Activated naive CD8-positive, alpha-beta T cell treated with anti-CD3 and anti-CD28 coated beads, Interleukin-2, amount 50 U/mL, for 16 hours (primary cell): ENCODE data around the gene PTPRG.

Experiments
- DNase-seq: peaks from one replicate; pipeline ENCODE4 v3.0.0-alpha.2; 2020; ENCODE audit warnings: low read depth, low spot score

PTPRG gene

DNA sequence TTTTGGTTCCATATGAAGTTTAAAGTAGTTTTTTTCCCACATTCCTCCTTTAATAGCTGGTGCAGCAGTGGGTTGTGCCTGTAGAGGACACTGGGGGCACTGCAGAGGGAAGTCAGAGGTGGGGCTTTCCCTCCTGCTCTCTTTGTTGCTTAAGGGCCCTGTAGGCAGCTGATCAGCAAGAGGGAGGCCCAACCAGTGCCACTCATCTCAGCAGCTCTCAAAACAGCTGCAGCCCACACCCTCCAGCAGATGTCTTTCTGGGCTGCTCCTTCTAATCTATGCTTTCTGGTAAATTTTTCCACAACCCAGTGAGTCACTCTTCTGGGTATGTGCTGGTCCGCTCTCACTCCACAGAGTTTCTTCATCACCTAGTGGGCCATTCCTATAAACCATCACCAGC, 548.2 kb downstream of the PTPRG start:
- DNase-seq: no peak

DNA sequence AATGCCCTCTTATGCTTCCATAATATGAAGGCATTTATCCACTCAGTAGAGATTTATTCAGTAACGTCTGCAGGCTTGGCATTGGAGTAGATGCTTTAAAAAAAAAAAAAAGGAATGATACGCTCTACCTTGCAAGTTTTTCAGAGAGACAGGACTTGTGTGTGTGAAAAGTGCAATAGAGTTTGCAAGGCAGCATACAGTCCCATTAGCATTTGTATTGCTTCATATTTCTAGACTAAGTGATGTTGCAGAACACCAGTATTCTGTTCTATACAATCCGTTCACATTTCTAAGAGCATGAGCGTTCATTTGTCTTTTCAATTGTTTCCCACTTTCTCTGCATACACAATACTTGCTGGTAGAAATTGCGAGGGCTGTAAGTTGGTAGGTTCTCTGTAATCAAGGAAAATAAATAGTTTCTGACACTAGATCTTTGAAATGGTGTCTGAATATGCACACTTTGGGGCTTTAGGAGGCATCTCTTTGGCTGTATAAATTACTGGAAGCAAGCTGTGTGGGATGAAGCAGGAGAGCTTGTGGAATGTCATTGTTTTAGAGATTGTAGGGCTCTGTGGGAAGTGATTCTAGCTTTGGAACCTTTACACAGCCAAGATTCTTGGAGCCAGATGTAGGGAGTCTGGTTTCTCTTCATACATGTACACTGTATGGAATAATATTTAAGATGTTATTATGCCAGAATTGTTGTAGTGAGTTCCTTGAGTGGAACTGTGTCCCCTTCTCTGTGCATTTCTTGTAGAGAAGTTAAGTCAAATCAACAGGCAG, 549.3 kb downstream of the PTPRG start:
- DNase-seq: no peak

DNA sequence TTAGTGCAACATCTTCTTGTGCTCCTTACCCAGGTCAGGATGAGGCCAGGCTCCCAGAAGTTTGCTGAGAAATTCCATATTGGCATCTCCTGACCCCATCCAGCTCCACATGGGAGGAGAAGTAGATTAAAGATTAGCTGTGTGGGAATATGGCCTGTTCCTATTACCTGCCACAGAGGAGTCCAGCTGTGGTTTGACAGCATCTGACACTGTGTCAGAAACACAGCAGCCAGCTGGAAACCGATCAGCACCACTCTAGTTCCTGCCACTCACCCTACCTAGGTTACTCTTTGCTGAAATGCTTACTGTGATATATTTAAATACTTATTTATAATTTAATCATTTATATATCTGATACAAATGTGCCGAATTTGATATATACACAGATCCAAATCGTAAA, 551.7 kb downstream of the PTPRG start:
- DNase-seq: no peak

DNA sequence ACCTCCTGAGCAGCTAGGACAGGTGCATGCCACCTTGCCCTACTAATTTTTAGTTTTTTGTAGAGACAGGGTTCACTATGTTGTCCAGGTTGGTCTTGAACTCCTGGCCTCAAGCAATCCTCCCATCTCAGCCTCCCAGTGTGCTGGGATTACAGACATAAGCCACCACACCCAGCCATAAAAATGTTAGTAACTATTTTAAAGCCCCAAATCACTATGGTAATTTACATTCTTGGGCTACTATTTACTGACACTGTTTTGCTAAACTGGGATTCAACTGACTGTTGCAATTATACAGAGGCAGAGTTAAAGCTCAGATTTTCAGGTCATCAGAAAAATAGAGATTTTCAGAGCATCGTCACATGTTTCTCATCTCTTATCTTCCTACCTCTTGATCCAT, 553.4 kb downstream of the PTPRG start:
- no peak for DNase-seq

DNA sequence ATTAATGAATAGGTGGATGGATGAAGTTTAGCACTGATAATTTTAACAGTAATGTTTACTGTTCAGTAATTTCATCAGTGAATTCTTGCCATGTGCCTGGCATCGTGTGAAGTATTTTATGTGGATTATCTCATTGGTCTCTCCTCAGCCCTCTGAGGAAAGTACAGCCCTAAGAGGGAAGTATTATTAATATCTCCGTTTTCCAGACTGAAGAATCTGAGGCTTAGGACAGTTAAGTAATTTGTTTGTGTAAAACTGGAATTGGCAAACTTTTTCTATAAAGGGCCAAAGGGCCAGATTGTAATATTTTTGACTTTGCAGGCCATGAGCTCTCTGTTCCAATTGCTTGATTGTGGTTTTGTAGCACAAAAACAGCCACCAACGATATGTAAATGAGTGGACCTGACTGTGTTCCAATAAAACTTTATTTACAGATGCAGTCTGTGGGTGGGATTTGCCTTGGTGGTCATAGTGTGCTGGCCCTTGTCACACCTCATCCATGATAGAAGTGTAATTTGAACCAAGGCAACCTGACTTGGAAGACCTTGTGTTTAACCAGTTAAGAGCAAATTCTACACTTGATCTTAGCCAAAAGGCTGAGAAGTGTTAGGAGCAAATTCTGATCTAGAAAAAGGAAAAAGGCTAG, 556.7 kb downstream of the PTPRG start:
- DNase-seq: no peak

DNA sequence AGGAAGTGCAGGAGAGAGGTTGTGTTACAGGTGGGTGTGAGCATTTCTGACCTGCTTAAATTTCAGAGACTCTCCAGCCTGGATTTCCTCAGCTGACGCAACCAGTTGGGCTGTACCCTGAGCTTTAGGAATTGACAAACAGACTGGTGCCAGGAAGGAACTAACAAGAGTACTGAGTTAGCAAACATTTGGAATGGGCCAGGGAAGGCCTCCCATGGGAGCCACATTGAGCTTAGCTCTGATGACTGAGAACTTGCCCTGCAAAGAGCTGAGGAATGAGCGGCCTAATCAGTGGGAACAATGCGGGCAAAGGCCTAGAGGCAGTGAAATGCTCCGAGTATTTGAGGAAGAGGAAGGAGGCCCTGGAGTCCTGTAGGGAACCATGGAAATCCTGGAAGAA, 557.8 kb downstream of the PTPRG start:
- no peak for DNase-seq

DNA sequence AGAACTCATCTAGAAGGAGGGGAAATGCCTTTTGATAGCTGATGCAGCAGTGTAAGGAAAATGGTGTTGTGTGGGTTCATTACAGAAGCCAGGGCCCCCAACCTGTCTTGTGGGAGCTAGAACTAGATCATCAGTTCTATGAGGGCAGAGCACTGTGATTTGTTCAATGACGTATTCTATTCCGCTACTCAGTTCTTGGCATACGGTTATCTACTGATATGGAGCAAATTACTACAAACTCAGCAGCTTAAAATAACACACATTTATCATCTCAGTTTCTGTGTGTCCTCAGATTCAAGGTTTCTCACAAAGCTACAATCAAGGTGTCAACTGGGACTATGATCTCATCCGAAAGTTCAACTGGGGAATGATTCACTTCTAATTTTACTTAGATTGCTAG, 561.4 kb downstream of the PTPRG start:
- DNase-seq: no peak

DNA sequence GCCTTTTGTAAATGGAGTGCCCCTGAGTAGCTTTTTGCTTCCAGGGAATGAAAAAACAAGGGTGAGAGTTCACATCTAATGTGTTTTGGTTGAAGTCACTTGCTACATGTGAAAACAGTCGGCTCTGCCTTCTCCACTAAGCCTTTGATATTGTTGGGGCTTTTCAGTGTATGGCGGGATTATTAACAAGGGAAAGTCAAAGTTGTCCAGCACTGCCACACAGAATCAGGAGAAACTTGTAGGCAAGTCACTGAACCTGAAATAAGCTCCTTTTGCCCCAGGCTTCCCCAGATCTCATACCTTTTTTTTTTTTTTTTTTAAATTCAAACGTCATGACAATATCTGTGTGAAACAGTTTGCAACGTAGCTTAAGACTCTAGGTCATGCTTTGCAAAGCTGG, 564.0 kb downstream of the PTPRG start:
- DNase-seq: no peak

DNA sequence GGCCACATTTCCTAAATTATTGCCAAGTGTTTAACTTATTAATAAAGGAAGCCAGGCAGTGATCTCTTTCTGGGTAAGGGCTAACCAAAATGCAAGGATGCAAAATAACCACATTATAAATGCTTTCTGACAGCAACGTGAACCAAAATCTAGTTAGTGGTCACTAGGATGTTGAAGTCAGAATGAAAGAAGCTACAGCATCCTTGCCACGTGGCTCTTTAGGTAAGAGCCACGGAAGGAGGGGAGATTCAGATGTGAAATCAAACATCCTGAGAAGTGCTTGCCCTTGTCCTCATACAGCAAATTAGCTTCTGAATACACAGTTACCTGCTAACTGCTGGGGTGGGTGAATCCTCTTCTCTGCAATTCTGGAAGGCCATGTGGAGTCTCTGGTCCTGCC, 565.7 kb downstream of the PTPRG start:
- no peak for DNase-seq

DNA sequence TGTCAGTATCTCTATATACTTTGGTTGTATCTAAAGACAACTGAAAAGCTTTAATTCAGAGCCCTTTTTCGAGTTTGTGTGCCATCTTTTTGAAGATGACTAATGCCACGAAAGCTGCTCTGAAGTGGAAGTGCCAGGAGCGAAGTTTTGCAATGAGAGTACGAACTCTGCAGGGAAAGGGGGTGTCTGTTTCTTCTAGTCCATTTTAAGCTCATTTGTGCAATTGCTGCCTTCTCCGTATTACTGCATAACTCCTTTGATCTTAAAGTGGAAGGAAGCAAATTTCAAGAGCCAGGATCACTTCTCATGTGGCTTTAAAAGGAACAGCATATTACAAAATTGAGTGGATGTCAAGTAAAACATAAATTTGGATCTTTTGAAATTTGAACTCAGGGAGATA, 566.7 kb downstream of the PTPRG start:
- DNase-seq: no peak

DNA sequence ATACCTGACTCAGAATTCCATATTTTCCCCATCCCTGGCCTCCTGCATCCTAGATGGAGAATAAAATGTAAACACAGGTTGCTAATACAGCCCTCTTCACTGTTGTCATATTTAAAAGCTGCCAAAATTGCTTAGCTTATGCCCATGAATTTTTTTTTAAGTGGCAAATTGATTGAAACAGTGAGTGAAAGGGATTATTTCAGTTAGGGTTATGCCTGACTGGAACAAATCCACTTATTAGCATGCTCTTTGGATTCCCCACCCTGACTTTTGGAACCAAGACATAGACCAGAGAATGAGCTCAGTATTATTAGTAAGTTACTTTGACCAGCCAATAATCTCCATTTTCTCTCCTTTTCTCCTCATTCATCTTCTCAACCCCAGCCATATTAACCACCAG, 567.3 kb downstream of the PTPRG start:
- DNase-seq: no peak

DNA sequence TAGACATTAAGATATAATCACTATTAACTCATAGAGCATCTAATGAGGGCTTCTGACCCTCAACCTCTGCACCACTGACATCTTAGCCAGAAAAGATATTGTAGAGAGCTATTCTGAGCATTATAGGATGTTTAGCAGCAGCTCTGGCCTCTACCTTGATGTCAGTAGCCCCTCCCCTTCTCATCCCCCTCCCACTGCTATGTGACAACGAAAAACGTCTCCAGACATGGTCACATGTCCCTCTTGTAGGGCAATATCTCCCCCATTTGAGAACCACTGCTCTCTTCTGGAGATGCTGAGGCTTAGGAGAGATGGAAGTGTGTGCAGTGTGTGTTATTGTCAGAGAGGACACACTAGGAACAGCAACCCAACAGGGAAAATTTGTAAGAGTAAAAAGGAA, 569.7 kb downstream of the PTPRG start:
- no peak for DNase-seq

DNA sequence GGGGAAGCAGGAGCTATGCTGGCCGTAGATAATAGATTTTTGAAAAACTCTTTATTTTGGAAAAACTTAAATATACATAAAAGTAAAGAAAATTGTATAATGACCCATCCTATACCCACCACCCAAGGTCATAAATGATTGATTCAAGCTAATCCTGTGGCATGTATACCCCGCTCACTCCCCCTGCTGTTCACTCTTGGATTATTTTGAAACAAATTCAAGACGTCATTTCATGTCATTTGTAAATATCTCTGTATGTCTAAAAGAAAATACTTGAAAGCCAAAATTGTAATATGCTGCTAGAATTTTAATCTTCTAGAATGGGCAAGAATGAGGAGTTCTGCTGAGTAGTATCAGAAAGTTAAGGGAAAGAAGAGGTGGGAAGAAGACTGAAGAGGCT, 570.2 kb downstream of the PTPRG start:
- DNase-seq: no peak

DNA sequence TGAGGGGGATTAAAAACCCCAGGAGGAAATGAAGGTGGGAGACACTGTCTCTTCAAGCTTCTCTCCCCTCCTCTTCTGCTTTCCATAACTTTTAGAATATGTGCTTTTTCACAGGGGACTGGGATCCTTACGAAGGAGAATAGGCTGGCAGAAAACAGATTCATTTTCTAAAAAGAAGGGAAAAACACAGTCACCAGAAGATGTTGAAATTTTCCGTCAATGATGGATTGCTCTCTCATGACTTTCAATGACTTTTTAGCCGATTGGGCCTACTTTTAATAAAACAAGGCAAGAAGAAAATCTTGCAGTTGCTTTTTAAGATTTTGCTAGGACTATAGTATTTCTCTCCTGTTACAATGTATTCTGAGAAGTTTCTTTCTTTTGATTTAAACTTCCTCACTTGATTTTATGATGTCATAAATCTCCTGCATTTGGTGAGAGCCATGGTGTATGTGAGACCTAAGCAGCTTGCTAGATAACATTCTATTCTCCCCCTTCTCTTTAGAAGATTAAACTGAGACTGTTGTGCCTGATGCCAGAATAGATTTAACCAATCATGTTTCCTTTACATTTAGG, 570.7 kb downstream of the PTPRG start:
- no peak for DNase-seq

DNA sequence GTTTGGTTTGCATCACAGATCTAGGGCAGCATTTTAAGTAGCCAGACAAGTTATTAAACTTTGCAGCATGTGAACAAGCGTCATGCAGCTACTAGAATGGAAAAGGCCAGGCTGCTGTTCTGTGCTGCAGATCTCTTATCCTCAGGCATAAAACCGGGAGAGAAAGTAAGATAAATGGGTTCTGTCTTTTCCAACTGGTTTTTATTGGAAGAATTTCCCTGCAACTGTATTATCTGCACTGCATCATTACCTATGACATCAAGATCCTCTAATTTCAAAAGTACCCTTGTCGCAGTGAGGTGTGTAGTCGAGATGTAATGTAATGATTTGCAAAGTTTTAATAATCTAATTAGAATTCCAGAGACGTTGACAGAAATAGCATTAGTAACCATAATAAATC, 571.6 kb downstream of the PTPRG start:
- DNase-seq: no peak

DNA sequence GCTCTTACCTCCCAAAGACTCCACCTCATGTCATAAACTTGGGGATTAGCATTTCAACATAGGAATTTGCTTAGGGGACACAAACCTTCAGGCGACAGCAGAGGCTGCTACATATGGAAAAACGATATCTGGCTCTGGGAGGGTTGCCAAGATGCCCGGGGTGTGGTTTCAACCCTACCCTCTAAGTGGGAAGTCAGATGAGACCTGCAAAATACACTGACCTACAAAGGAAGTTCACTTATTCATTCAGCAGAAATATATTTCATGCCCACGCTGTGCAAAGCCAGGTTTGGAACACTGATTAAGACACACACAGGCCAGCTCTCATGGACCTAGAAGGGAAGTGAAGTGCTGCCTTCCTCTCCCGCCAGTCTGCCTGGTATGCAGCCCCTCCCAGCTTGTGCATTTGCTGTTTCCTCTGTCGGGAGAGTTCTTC, 572.7 kb downstream of the PTPRG start:
- no peak for DNase-seq

DNA sequence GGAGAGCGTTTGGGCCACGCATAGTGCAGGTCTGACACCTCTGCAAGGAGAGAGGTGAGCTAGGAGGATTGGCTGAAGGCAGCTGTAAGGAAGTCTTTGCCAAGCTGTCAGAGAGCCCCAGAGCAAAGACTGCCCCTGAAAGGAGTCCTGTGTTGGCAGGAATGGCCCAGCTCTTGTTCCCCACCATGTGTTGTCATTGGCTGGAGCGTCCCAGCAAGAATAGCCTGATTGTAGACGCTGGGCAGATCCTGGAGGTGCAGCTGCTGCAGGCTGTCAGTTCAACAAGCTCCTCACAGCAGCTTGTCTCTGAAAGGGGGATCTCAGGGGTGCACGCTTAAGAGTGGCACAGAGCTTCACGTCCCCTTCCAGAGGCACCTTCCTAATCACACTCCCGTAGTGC, 574.4 kb downstream of the PTPRG start:
- DNase-seq: no peak

DNA sequence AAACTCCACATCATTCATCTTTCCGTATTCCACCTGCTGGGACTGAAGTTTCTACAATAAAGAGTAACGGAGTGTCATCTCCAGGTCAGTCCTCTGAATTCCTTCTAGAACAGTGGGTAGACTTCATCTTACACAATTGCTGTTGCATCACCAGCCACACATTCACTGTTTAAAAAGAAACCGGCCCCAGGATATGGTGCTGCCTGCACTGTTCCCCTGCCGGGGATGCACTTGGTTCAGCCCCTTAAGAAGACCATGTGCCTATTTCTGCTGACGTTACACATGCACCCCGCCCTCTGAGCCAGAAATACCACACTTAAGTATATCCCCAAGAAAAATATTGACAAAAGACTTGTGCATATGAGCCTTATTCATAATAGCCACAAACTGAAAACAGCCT, 578.6 kb downstream of the PTPRG start:
- no peak for DNase-seq

DNA sequence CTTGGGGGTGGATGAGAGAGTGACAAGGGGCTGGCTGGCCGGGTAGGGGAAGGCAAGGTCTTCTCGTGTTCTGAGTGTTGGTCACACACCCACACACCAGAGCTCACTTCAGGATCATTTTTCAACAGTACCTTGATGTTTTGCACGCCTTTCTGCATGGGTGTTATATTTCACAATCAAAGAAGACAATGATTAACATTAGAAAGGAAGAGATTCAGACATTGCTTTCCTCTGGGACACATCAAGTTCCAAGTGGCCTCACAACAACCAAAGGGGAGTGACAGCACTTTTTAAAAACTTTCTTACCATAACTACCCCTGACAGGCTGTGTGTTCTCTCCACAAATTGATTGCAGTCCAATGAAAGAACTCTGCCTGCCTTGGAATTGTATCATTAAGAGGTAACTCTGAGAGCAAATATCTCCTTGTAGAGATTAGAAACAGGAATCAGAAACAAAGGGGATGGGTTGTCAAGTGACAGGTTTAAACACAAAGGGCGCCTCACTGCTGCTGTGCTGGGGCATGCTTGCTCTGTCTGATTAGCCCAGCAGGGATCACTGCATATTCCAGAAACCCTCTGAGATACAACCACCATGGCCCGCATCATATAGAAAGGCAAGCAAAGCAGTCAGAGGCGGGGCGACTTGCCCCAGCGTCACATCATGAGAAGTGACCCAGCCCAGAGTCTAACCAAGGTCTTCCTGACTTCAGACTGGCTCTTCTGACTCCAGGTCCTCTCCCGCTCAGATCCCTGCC, 581.1 kb downstream of the PTPRG start:
- no peak for DNase-seq

DNA sequence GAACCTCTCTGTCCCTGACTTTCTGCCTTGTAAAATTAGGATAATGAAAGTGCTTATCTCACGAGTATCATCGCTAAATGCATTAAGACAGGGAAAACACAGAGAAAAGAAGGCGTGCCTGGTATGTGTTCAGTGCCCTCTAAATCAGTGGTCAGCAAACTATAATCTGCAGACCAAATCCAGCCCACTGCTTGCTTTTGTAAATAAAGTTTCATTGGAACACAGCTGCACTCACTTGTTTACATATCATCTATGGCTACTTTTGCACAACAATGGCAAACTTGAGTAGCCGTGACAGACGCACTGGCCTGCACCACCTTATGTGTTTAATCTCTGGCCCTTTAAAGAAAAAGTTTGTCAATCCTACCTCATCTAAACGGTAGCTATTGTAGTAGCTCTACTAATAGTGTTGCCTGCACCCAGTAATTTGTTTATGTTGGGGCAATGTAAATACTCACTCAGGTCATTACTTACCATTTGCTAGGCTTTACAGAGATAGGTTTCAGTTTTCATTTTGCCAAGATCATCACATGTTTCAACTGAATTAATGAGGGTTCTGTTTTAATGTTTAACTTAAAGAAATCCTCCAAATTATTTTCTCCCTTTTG, 582.6 kb downstream of the PTPRG start:
- no peak for DNase-seq

DNA sequence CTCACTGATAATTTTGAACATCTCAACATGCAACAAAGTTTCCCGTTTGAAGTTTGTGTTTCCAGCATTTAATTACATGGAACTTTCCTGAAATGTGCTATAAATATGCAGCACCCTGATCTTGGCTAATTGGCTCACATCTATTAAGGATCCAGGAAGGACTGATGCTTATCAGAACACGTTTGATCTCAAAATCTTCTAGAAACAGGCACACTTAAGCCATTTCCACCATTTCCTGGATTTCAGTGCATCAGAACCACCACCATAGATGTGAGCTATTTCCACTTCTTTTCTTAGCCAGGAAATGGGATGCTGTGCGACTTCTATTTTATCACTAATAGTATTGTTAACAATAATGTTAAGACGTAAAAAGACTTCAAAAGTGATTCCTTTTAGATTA, 583.1 kb downstream of the PTPRG start:
- no peak for DNase-seq
